ENCODE measurements around the gene HAUS5.
"Not testable (repeated sequence)": the region's sequence is repeated elsewhere in the genome, so short reads cannot be mapped to it uniquely, and the experiment has no call there.

Gene HAUS5

DNA sequence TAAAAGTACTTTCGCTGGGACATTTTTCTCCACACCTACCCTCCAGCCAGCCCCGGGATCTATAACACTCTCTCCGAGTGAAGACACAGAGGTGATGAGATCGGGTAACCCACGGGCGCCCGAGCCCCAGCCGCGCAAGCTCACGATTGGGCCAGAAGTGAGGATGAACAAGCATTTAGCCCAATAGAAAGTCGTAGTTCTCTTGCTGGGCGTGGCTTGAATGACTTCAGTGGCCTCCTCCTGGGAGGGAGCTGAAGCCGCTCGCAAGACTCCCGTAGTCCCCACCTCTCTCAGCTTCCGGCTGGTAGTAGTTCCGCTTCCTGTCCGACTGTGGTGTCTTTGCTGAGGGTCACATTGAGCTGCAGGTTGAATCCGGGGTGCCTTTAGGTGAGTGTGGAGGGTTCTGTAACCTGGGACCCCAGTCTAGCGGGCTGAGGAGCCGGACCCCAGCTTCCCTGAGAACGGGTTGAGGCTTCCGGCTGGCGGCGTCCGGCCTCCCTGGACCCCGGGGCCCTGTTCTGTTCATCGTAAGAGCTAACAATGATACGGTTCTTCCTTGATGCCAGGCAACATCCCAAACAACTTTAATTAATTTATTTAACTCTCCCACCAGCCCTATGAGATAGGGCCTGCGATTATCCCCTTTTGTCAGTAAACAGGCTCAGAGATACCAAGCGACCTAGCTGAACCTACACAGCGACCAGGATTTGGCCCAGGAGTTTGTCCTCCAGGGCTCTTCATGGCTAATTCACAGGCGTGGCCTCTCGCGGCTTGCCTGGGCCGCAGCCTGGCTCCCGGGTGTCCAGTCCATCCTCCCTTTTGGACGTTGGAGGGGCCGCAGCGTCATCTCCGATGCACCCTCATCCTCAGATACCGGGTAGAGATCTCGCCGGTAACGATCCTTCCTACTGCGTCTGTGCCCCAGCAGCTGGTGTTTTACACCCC, 35.8 kb downstream of the HAUS5 start, which contains the start of gene COX6B1:
Gene COX6B1 (plus strand): TSS at position 307 of the 945 bp plus-strand sequence. CDS start 2,921 bp downstream, outside the sequence.
- Histone ChIP-seq H3K4me2 (peak within 1 kb of the TSS; percentile 96), H3K36me3 (peaks cover 31% of the 10 kb centered on the region), H3K4me3 (peak within 1 kb of the TSS; percentile 87), H3K9me3 (no peaks in the 10 kb centered on the region), H3K9ac (peak within 1 kb of the TSS; percentile 91), H3K27me3 (no peaks in the 10 kb centered on the region), H4K20me1 (peaks cover 29% of the 10 kb centered on the region), H3K4me1 (peaks cover 57% of the 10 kb centered on the region), H3K27ac (peak within 1 kb of the TSS; percentile 82)
- TF ChIP-seq Cebpa-rat (IDR thresholded peaks at IDR 0.05): no peak

DNA sequence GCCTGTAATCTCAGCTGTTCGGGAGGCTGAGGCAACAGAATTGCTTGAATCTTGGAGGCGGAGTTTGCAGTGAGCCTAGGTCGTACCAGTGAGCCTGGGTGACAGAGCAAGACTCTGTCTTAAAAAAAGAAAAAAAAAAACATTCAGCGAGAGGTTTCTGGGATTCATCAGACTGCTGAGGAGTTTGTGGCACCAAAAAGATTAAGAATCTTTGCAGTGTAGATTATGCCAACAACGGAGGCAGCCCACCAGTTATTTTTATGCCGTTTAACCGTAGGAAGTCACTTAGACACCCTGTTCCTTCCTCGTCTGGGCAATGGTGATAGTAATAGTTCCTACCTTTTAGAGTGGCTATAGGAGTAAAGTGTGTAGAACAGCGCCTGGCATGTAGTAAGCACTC, 38.0 kb downstream of the HAUS5 start:
- Histone ChIP-seq H3K4me3 (no peak overlapping the region), H3K27ac (no peak overlapping the region), H3K27me3 (no peaks in the 10 kb centered on the region), H4K20me1 (peaks cover 44% of the 10 kb centered on the region), H3K4me1 (peaks cover 45% of the 10 kb centered on the region), H3K9me3 (no peaks in the 10 kb centered on the region), H3K9ac (0 out of 2 replicates have a peak overlapping the region, but pooled peaks have one; percentile 0), H3K4me2 (peak overlapping the region; percentile 96), H3K36me3 (peaks cover 53% of the 10 kb centered on the region)
- no peak for TF ChIP-seq Cebpa-rat (IDR thresholded peaks at IDR 0.05)

DNA sequence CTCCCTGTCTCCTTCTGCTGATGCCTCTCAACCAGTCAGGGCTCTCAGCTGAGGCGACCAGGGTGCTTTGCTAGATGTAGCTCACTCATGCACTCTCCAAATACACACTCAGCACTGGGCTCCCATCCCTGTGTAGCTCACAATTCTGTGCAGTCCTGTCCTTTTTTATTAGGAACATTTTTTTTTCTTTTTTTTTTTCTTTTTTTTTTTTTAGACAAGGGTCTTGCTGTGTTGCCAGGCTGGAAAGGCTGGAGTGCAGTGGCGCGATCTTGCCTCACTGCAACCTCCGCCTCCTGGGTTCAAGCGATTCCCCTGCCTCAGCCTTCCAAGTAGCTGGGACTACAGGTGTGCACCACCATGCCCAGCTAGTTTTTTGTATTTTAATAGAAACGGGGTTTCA, 42.3 kb downstream of the HAUS5 start:
- H3K27ac ChIP-seq, H3K9ac ChIP-seq, H3K27me3 ChIP-seq, H3K4me2 ChIP-seq, H3K4me3 ChIP-seq, H3K9me3 ChIP-seq: not testable (repeated sequence)
- Histone ChIP-seq H3K36me3 (peaks cover 96% of the 10 kb centered on the region), H3K4me1 (peaks cover 14% of the 10 kb centered on the region), H4K20me1 (peaks cover 63% of the 10 kb centered on the region)

DNA sequence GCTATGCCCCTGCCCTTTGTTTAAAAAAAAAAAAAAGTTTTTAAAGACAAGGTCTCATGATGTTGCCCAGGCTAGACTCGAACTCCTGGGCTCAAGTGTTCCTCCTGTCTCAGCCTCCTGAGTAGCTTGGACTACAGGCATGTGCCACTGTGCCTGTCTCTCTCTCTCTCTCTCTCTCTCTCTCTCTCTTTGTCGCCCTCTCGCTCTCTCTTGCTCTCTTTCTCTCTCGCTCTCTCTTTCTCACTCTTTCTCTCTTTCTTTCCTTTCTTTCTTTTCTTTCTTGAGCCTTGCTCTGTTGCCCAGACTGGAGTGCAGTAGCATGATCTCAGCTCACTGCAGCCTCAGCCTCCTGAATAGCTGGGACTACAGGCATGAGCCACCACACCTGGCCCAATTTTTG, 43.1 kb downstream of the HAUS5 start:
- Histone ChIP-seq H3K4me2 (no peak overlapping the region), H3K27ac (no peak overlapping the region), H3K27me3 (no peaks in the 10 kb centered on the region), H3K9ac (no peak overlapping the region), H3K4me1 (peaks cover 6% of the 10 kb centered on the region), H4K20me1 (peaks cover 62% of the 10 kb centered on the region), H3K4me3 (no peak overlapping the region), H3K36me3 (peaks cover 99% of the 10 kb centered on the region), H3K9me3 (no peaks in the 10 kb centered on the region)
- no peak for TF ChIP-seq Cebpa-rat (IDR thresholded peaks at IDR 0.05)

DNA sequence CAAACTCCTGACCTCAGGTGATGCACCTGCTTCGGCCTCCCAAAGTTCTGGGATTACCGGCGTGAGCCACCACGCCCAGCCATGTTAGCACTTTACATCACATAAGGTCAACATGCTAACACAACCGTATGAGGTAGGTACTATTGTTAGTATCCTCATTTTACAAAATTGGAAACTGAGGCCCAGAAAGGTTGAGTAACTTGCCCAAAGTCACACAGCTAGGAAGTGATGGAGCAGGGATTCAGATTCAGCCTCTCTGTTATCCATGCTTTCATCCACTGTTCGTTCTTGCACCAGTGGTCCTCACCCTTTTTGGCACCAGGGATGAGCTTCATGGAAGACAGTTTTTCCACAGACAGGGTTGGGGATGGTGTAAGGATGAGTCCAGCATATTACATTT, 44.2 kb downstream of the HAUS5 start:
- Histone ChIP-seq H3K4me1 (no peaks in the 10 kb centered on the region), H3K9me3 (no peaks in the 10 kb centered on the region), H3K27ac (no peak overlapping the region), H3K4me2 (no peak overlapping the region), H4K20me1 (peaks cover 53% of the 10 kb centered on the region), H3K4me3 (no peak overlapping the region), H3K27me3 (no peaks in the 10 kb centered on the region), H3K9ac (no peak overlapping the region), H3K36me3 (peaks cover 88% of the 10 kb centered on the region)
- no peak for TF ChIP-seq Cebpa-rat (IDR thresholded peaks at IDR 0.05)

DNA sequence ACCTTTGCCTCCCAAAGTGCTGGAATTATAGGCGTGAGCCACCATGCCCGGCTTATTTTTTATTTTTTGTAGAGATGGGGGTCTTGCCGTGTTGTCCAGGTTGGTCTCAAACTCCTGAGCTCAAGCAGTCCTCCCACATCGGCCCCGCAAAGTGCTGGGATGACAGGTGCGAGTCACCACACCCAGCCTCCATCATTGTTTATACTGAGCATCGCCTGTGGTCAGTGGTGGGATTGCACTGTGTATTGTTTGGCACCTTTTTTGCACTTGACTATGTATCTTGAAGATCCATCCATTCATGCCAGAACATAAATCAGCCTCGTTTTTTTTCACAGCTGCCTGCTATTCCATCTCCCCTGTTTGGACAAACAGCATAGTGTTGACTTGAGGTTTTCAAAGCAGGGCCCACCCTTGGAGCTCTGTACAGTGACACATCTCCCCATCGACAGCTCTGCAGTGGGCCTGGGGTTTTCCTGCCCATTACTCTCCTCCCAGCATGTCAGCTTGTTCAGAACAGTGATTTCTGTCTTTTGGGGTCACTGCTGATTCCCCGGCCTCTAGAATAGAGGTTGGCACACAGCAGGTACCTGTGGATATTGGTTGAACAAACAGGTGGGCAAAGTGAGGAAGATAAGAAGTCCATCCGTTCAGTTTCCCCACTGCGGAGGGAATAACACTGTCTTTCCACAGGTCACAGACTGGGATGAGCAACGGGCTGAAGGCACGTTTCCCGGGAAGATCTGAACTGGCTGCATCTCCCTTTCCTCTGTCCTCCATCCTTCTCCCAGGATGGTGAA, 45.6 kb downstream of the HAUS5 start:
- peaks cover 3% of the 10 kb centered on the region for H3K4me1 ChIP-seq
- H3K4me3 ChIP-seq: no peak overlapping the region
- H3K36me3 ChIP-seq: peaks cover 74% of the 10 kb centered on the region
- H3K4me2 ChIP-seq: no peak overlapping the region
- no peaks in the 10 kb centered on the region for H3K27me3 ChIP-seq
- H3K9me3 ChIP-seq: no peaks in the 10 kb centered on the region
- H4K20me1 ChIP-seq: peaks cover 48% of the 10 kb centered on the region
- no peak for TF ChIP-seq Cebpa-rat (IDR thresholded peaks at IDR 0.05)
- H3K9ac ChIP-seq: no peak overlapping the region
- no peak overlapping the region for H3K27ac ChIP-seq

DNA sequence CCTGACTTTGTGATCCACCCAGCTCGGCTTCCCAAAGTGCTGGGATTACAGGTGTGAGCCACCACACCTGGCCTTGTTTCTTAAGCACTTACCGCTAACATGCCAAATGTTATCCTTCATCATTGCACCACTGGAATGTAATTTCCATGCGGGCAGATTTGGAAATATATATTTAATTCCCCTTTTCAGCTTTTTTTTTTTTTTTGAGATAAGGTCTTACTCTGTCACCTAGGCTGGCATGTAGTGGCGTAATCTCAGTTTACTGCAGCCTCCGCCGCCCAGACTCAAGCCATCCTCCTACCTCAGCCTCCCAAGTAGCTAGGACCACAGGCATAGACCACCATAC, 49.4 kb downstream of the HAUS5 start:
- H3K9me3 ChIP-seq: 0 out of 2 replicates have a peak, but pooled peaks cover 4% of the 10 kb centered on the region
- peaks cover 13% of the 10 kb centered on the region for H3K4me1 ChIP-seq
- peaks cover 19% of the 10 kb centered on the region; the same call in 1 of the 2 replicates for H4K20me1 ChIP-seq
- TF ChIP-seq Cebpa-rat (IDR thresholded peaks at IDR 0.05): no peak
- H3K4me3 ChIP-seq: no peak overlapping the region
- no peak overlapping the region for H3K9ac ChIP-seq
- H3K4me2 ChIP-seq: no peak overlapping the region
- H3K27ac ChIP-seq: no peak overlapping the region
- no peaks in the 10 kb centered on the region for H3K27me3 ChIP-seq
- peaks cover 36% of the 10 kb centered on the region for H3K36me3 ChIP-seq

DNA sequence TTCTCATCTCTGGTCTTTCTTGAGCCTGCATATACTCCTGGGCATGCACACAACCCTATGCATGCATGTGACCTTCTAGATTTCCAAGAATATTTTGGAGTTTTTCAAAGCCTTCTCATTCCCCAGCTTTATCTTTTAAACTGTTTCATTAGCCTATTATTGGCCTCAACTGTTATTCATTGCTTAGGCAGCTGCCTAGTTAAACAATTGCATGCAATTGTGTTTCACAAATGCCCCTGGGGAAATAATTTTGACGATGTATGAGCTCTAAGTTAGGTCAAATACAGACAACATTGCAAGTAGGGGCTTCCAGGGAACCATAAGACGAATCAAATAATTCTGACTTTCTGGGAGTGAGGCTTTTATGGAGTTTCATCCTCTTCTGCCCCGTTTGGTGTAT, 51.4 kb downstream of the HAUS5 start:
- no peaks in the 10 kb centered on the region for H4K20me1 ChIP-seq
- H3K9me3 ChIP-seq: 0 out of 2 replicates have a peak, but pooled peaks cover 4% of the 10 kb centered on the region
- peak overlapping the region; percentile 25; the same call in 1 of the 2 replicates for H3K4me2 ChIP-seq
- H3K36me3 ChIP-seq: peaks cover 16% of the 10 kb centered on the region
- no peak overlapping the region for H3K27ac ChIP-seq
- H3K4me3 ChIP-seq: no peak overlapping the region
- H3K27me3 ChIP-seq: no peaks in the 10 kb centered on the region
- H3K9ac ChIP-seq: no peak overlapping the region
- H3K4me1 ChIP-seq: peaks cover 13% of the 10 kb centered on the region
- no peak for TF ChIP-seq Cebpa-rat (IDR thresholded peaks at IDR 0.05)

DNA sequence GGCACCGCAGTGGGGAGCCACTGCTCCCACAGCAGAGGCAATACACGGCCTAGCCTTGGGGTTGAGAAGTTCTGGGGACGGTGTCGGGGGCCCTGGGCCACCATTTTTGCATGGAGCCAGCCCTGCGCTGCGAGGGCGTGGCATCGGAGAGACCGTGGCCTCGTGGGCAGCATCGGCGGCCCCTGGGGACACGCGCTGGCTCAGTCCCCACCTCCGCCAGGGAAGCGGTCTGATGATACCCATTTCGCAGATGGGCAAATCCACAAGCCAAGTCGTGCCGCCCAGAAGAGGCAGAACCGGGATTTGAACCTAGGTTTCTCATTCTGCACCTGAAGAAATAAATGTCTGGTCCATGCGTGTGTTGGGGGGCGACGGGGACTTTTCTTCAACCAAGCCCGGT, 52.6 kb downstream of the HAUS5 start:
- H3K4me2 ChIP-seq: no peak overlapping the region
- H3K9ac ChIP-seq: no peak overlapping the region
- H3K4me3 ChIP-seq: no peak overlapping the region
- peaks cover 4% of the 10 kb centered on the region; the same call in 1 of the 2 replicates for H3K36me3 ChIP-seq
- H4K20me1 ChIP-seq: no peaks in the 10 kb centered on the region
- H3K27me3 ChIP-seq: no peaks in the 10 kb centered on the region
- H3K9me3 ChIP-seq: 0 out of 2 replicates have a peak, but pooled peaks cover 4% of the 10 kb centered on the region
- H3K27ac ChIP-seq: no peak overlapping the region
- no peak for TF ChIP-seq Cebpa-rat (IDR thresholded peaks at IDR 0.05)
- peaks cover 13% of the 10 kb centered on the region for H3K4me1 ChIP-seq

DNA sequence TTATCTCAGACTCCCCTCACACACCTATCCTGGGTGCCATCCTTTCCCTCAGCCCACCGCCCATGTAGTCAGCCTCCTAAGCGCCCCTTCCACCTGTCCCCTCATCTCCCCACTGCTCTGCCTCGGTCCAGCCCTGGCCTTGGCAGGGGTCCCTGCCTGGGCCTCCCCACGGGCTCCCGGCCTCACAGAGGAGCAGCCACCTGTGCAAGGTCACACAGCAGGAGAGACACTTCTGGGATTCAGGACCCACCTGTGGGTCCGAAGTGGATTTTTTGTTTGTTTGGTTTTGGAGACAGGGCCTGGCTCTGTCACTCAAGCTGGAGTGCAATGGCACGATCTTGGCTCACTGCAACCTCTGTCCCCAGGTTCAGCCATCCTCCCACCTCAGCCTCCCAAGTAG, 53.1 kb downstream of the HAUS5 start:
- no peak overlapping the region for H3K4me3 ChIP-seq
- H3K9me3 ChIP-seq: 0 out of 2 replicates have a peak, but pooled peaks cover 4% of the 10 kb centered on the region
- H3K4me2 ChIP-seq: no peak overlapping the region
- H3K4me1 ChIP-seq: peaks cover 13% of the 10 kb centered on the region
- no peaks in the 10 kb centered on the region for H4K20me1 ChIP-seq
- H3K27me3 ChIP-seq: no peaks in the 10 kb centered on the region
- H3K9ac ChIP-seq: no peak overlapping the region
- no peaks in the 10 kb centered on the region for H3K36me3 ChIP-seq
- H3K27ac ChIP-seq: no peak overlapping the region
- no peak for TF ChIP-seq Cebpa-rat (IDR thresholded peaks at IDR 0.05)

Measured in BLaER1 (cell line).